ENCODE results near the gene EPS8L2. TPM values are rescaled to one million over a fixed set of nuclear protein-coding genes. Genes with fewer than 3 reads are reported as not detected.

EPS8L2 gene
- total RNA-seq, 2 donors from 2014 or later, result 92.1 to 114 TPM

- Histone ChIP-seq H3K36me3 (no peaks in the 10 kb centered on the region), H3K9me3 (no peaks in the 10 kb centered on the region), H3K27ac (peak overlapping the region; percentile 88 to 91), H3K4me1 (replicated peaks) (peaks cover 36% of the 10 kb centered on the region), H3K27me3 (replicated peaks; ENCODE audit: insufficient read depth) (no peaks in the 10 kb centered on the region), H3K4me3 (peak overlapping the region; percentile 59 to 75)
- no peak for TF ChIP-seq CTCF (IDR thresholded peaks at IDR 0.05)
- TF ChIP-seq POLR2A (IDR thresholded peaks at IDR 0.05), result peak; percentile 65
- TF ChIP-seq POLR2AphosphoS5 (IDR thresholded peaks at IDR 0.05), result peak; percentile 65
- WGBS, result 44% methylated on average over 27 of the region's 27 CpGs
- peak; percentile 82 for DNase-seq (ENCODE audit: low spot score)
- intact Hi-C loops (cut with DNase I), result no loop called here
Observed at GRCh38 chr11:704781-705645, 1.0 kb upstream of the EPS8L2 start.

GRCh38 chr11:706439-706956, 467 bp downstream of the EPS8L2 start:
- no peaks in the 10 kb centered on the region for H3K27me3 ChIP-seq (replicated peaks; ENCODE audit: insufficient read depth)
- peaks cover 36% of the 10 kb centered on the region for H3K4me1 ChIP-seq (replicated peaks)
- 4% methylated on average over 20 of the region's 22 CpGs for WGBS

GRCh38 chr11:706957-707816, 1.2 kb downstream of the EPS8L2 start:
- H3K4me1 ChIP-seq (replicated peaks), result peaks cover 36% of the 10 kb centered on the region
- no peaks in the 10 kb centered on the region for H3K36me3 ChIP-seq
- H3K4me3 ChIP-seq, result peak overlapping the region; percentile 59 to 75
- no peaks in the 10 kb centered on the region for H3K9me3 ChIP-seq
- 37% methylated on average over 20 of the region's 30 CpGs for WGBS
- peak overlapping the region; percentile 88 to 91 for H3K27ac ChIP-seq
- no peaks in the 10 kb centered on the region for H3K27me3 ChIP-seq (replicated peaks; ENCODE audit: insufficient read depth)
- peak; percentile 33 for DNase-seq (ENCODE audit: low spot score)
- intact Hi-C loops (cut with DNase I), result no loop called here
- TF ChIP-seq POLR2AphosphoS5 (IDR thresholded peaks at IDR 0.05) (no peak), CTCF (IDR thresholded peaks at IDR 0.05) (peak in 1 of 4 experiments; percentile 43), POLR2A (IDR thresholded peaks at IDR 0.05) (peak; percentile 42)

More at GRCh38 chr11:706439-706956, 467 bp downstream of the EPS8L2 start:
- H3K27ac ChIP-seq, result peak overlapping the region; percentile 88 to 91
- H3K36me3 ChIP-seq, result no peaks in the 10 kb centered on the region
- no peaks in the 10 kb centered on the region for H3K9me3 ChIP-seq
- intact Hi-C loops (cut with DNase I), result no loop called here
- peak overlapping the region; percentile 59 to 75 for H3K4me3 ChIP-seq
- DNase-seq (ENCODE audit: low spot score), result peak; percentile 30
- no peak for TF ChIP-seq POLR2AphosphoS5 (IDR thresholded peaks at IDR 0.05)
- TF ChIP-seq CTCF (IDR thresholded peaks at IDR 0.05), result no peak
- no peak for TF ChIP-seq POLR2A (IDR thresholded peaks at IDR 0.05)

- WGBS, result 55% methylated on average over 14 of the region's 16 CpGs
- DNase-seq (ENCODE audit: low spot score), result no peak
- H3K4me1 ChIP-seq (replicated peaks), result peaks cover 33% of the 10 kb centered on the region
- TF ChIP-seq POLR2A (IDR thresholded peaks at IDR 0.05) (no peak), CTCF (IDR thresholded peaks at IDR 0.05) (no peak), POLR2AphosphoS5 (IDR thresholded peaks at IDR 0.05) (no peak)
- no peaks in the 10 kb centered on the region for H3K27me3 ChIP-seq (replicated peaks; ENCODE audit: insufficient read depth)
- H3K27ac ChIP-seq, result peak overlapping the region; percentile 88 to 91
- H3K9me3 ChIP-seq, result no peaks in the 10 kb centered on the region
- H3K4me3 ChIP-seq, result peak overlapping the region in 1 of 2 donors; percentile 75
- intact Hi-C loops (cut with DNase I), result no loop called here
- no peaks in the 10 kb centered on the region for H3K36me3 ChIP-seq
Observed at GRCh38 chr11:707817-708420, 1.9 kb downstream of the EPS8L2 start.

All from prostate gland (tissue), 2 donors.